HCEC 1CT (cell line): ENCODE results near the gene ALG5.
A peak's percentile ranks its signal among the peaks of the same experiment; 100 is the strongest.

Experiments
- DNase-seq: peaks from one replicate; pipeline ENCODE4 v3.0.0-alpha.2; 2017

Gene ALG5, protein sequence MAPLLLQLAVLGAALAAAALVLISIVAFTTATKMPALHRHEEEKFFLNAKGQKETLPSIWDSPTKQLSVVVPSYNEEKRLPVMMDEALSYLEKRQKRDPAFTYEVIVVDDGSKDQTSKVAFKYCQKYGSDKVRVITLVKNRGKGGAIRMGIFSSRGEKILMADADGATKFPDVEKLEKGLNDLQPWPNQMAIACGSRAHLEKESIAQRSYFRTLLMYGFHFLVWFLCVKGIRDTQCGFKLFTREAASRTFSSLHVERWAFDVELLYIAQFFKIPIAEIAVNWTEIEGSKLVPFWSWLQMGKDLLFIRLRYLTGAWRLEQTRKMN

DNA sequence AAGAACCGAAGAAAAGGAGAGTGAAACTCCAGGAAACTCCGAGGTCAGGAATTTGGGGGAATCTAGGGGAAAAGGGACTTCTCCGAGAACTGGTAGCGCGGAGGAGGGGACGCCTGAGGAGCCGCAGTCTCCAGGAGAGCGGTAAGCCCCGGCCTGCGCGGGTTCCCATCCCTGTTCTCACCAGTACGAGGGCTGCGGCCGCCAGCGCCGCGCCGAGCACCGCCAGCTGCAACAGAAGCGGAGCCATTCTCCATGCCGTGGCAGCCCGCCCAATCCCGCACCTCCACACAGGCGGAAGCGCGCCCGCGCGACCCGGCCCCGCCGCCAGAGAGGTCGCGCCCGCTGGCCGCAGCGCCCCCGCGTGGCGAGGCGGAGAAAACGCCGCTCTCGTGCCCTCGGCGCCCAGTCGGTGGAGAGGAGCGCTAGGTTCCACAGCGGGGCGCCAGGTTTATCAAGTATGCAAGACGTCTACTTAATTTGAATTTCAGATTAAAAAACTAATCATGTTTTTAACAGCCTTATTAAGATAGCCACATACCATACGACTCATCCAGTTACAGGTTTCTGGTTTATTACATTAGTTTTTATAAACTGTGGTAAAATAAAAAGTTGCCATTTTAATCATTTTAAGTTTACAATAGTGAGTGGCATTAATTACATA lies at the start of gene ALG5:
Gene ALG5, minus strand, starts transcription at position 287 of the 661 bp plus-strand sequence. Its CDS starts 40 bp downstream, at position 247.
- peak; percentile 85 for DNase-seq

DNA sequence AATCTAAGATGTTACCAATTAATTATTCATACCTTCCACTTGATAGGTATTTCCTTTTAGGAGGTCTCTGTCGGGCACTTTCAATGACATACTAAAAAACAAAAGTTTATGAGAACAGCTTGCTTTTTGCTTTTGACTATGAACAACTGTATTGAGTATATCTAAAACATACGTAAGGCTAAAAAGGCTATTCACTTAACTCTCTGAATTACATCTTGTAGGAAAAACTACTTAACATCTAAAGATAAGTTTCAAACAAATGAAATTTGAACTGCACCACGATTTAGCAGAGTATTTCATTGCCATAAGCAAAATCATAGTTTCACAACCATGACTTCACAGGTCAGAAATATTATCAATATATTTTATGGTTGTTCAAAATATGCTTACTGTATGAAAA lies 48.7 kb upstream of the ALG5 start:
- DNase-seq: no peak

DNA sequence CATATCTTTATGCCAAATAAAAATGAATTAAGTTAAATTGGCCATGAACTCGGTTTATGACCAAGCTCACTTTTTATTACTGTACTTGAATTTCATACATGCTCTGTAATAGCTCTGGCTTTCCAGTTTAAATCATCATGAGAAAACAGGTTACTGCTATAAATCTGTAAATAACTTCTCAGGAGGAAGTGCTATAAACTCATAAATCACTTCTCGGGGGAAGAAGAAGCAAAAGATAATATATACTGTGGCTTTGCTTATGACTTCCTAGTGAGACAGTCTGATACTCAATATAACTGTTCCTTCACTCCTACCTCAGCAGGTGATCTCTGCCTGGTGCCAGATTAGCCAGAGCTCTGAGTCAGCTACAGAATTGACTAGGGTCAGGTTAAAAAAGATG lies 47.9 kb upstream of the ALG5 start:
- DNase-seq: no peak

DNA sequence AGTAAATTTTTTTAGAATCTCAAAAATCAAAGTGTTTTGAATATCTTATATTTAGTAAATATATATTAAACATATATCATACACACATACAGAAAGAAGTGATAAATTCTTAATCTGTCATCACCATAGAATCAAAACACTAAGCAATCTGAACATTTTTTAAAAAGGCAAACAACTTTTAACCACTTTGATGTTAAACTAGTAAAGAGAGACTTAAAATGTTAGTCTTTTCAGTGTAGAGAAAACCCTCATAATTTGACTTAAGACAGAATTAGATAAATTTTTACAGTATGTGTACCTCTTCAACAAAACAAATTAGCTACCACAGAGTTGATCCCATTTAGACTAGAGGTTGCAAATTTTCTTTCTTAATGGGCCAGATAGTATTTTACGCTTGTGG lies 46.9 kb upstream of the ALG5 start:
- no peak for DNase-seq

DNA sequence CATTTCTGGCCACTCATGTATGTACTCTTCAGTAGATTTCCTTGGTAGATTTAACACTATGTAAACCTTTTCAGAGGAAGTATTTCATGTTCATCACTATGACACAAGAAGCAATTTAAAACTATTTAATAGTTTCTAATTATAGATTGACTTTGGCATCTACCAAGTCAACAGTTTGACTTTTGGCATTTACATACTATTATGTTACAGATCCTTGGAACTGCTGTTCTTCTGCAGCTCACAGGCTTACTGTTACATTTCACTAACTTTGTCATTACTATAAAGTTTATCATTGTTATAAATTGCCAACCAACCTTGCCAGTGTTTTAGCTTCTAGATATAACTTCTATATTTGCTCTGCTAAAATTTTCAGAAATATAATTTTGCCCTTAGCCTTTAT lies 41.6 kb upstream of the ALG5 start:
- no peak for DNase-seq

DNA sequence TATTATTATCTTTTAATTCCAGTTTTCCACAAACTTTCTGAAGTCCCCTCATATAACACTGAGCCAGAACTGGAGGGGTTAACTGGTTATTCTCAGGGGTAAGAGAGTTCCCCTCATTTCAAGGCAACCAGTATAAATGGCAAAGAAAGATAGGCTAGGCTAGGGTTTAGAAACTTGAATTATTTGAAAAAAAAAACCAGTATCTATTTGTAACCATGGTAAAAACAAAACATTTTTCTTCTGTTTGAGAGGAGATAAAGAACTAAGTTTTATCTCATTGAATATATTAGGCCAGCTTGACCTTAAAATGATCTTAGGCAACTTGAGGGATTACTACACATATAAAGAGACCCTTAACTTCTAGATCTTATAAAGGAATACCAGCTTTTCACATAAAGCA lies 40.8 kb upstream of the ALG5 start:
- DNase-seq: no peak

DNA sequence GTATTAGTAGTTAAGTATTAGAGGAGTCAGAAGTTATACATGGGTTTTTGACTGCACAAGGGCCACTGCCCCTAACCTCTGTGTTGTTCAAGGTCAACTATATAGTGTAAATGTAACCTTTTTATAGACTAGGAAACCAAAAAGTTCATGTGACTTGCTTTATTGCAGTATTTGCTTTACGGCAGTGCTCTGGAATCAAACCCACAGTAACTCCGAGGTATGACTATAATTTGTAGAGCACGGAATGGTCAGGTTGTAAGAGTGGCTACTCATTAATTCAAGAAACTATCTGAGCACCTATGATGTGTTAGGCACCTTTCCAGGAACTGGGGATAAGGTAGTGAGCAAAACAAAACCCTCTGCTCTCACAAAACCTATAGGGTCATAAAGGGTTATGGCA lies 38.1 kb upstream of the ALG5 start:
- DNase-seq: no peak

DNA sequence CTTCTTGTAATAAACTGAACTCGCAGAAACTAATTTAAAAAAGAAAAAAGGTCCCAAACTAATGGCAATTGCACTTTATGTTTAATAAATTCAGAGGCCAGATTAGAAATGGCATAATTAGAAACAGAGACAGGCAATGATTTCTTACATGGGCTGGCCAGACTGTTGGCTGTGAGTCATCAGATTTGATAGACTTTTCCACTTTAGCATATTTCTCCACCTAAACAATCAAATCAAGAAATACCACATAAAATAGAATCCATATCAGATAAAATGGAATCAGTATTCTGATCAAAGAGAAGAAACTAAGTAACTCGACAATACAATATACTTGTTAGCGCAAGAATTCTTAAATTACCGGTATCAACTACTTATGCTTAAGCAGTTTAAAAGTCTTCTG lies 30.5 kb upstream of the ALG5 start:
- peak; percentile 39 for DNase-seq

DNA sequence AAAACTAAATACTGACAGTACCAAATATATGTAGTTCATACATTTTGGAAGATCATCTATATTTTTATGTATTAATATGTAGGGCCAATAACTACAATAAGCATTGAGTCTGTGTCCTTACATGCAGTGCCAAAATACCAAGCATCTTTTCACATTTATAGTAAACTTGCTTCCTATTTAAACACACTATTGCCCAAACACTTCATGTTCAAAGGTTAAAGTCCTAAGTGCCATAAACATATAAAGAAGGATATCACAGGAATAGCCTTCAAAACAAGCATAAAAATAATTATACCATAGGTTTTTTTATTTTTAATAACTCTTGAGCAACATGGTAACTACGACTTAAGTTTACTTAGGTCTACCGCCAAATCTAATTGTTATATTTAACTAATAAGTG lies 28.5 kb upstream of the ALG5 start:
- no peak for DNase-seq

DNA sequence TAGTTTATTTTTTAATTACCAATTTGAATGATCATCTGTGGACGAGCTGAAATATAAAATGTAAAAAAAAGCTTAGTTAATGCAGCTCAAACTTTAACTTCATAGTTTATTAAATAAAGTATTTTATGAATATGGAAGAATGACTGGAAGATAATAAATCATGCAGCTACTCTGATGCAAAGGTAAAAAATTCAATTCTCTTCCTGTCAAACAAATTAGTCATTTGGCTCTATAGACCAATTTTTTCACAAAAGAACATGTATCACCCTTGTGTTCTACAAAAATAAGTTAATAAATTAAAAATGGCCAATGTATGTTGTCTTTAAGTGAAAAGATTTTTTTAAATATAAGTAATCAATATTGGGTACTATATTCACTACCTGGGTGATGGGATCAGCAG lies 27.6 kb upstream of the ALG5 start:
- DNase-seq: peak; percentile 55

DNA sequence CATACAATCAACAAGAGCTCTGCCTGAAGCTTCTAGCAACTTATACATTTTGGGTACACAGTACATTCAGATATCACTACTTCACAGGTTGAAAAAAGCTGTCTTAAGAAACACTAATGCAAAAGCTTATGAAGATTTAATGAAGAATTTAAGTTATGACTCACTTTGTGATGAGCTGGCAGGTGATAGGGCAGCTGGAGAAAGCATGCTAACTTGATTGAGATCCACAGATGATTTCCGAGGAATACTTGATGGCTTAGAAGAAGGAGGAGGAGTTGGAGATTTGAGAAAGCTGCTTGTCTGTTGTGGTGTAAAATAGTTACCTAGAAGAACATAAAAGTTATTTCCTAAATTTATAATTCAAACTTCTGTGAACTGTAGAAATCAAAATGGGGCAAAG lies 24.7 kb upstream of the ALG5 start:
- peak; percentile 74 for DNase-seq

DNA sequence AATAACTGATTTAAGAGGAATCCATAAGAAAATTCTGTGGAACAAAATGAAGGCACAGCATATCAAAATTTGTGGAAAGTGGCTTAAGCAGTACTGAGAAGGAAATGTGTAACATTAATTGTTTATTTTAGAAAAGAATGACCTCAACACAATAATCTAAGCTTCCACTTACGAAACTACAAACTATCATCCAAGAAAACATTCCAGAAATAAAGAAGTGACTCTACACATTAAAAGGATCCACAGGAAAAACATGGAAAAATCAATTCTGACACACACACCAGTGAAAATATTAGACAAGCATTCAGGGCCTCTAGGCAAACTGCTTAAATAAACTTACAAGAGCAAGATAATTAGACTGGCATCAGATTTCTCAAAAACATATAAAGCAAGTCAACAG lies 15.5 kb upstream of the ALG5 start:
- DNase-seq: peak; percentile 39

DNA sequence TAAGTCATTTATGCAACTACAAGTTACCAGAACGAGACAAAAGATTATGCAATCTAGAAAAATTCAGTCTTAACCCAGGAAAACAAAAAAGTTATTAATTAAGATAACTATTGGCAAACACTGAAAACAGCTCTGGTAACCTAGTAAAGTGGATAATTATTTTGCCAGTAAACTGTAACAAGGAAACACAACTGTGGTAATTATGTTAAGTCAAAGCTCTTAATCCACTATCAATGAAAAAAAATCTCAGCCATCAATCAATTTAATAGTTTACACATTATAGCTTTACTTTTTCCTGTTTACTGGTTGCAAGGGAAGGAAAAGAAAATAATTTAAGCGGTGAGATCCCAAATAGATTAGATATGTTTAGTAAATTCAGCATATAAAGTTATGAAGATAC lies 12.6 kb upstream of the ALG5 start:
- no peak for DNase-seq

DNA sequence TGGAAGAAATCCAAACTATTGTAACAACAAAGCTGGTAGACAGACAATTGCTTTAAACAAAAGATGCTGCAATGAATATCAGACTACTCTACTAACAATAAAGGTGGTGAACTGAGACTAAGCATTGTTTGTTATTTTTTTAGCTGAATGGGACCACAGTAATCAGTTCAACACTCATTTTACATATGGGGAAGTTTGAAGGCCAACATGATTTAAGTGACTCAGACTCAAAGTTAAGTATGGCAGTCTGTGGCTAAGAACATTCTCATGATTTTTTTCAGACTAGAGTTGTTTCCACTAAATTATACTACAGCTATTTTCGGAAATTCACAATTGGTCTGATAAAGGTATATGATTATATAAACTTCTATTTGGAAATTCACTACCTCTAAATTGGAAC lies 11.9 kb upstream of the ALG5 start:
- DNase-seq: peak; percentile 11

DNA sequence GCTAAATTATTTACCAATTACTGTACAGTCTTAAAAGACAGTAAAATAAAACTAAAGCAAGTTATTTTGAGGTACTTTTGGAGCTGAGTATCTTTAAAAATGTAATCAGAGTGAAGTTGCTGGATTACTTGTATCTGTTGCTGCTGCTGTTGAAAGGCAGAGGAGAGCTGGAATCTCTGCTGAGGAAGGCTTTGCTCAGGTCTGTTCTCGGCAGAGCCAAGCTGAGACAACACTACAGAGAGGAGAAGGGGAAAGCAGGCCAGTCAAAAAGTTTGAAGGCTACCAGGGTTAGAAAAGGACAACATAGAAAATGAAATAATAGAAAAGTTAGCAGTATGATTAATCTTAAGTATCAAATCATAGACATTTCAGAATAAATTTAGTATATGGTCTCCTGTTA lies 11.3 kb upstream of the ALG5 start:
- DNase-seq: no peak

DNA sequence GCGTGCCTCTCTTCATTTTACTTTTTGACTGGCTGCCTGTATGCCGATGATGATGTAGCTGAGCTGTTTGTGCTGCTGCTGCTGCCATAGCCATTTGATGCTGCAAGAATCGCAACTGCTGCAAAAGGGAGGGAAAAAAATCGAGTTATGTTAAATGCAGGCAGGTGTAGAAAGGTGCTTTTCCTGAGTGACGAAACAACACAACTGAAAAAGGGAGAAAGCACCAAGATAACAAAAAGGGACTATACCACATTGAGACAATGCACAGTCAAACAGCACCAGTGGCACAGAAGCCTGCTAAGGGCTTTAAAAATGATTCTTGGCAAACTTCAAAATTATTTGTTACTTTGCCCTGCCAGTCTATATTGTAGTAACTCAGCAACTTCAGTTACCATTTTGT lies 10.6 kb upstream of the ALG5 start:
- no peak for DNase-seq

DNA sequence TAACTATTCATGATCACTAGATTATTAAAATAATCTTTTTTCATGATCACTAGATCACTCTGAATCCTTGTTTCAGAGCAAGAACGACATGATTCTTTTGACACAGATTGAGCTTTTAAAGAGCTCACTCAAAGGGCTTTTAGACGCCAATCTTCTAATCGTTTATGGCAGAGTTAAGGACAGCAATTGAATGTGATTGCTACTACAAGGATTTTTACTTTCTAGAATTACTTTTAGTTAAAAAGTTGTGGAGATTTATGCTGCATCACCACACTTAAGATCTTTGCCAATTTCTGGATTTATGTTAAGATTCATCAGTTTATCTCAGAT lies 2.7 kb upstream of the ALG5 start:
- DNase-seq: no peak

DNA sequence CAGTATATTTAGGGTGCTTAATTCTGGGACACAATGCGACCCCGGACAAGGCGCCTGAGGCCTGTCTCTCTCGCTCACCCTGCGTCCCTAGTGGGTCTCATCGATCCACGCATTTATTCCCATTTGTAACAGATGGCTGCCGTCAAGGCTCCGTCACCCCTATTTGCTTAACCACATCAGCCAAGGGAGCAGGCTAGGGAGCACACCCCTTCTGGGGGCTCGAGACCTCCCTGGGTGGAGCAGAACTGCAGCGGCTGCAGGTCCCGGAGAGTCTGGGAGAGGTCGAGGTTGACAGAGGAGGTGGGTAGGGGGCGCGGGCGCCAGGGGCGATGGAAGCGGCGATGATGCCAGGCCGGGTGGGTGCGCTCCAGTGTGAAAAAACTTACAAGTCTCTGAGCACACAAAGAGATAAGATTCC lies 507 bp downstream of the ALG5 start:
- no peak for DNase-seq

DNA sequence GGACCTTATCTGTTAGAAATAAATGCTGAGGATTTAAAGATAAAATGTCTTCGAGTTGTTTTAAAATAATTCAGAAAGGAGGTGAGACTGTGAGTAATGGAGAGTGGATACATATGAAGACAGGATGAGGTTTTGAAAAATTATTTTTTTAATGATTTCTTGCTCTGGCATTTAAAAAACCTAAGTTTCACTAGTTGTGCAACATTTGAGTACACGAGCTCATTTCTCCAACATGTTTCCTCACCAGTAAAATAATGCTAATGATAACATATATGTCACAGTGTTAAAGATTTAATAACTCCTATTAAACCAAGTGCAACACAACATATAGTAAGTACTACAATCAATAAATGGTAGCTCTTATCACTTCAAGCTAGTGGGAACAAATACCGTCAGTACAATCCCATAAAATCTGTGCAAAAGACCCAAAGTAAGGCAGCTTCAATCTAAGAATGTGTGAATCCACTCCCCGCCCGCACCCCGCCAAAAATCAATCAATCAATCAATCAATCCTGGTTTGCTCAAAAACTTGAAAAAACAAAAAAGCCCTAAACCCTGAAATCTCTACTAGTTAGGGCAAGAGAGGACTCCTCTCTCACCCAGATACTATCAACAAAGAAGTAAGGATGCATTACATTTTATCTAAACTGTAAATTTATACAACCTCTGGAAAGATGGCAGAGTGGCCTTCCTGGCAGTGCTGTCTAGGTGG lies 1.3 kb downstream of the ALG5 start:
- peak; percentile 18 for DNase-seq

DNA sequence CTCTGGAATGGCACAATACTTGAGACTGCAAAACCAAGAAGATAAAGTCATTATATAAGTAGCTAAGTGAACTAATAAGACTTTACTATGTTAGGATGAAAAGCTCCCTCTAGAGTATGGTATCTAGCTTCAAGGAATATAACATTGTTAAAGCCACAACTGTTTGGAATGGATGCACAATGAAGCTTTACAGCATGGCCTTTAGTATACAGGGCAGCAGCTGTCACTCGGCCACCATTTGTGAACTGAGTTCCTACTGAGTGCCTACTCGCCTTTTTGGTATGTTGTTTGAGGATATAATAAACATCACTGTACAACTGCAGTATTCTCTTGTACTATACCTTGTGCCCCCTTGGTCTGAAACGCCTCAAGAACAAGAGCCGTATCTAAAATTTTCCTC lies 6.8 kb downstream of the ALG5 start:
- no peak for DNase-seq

DNA sequence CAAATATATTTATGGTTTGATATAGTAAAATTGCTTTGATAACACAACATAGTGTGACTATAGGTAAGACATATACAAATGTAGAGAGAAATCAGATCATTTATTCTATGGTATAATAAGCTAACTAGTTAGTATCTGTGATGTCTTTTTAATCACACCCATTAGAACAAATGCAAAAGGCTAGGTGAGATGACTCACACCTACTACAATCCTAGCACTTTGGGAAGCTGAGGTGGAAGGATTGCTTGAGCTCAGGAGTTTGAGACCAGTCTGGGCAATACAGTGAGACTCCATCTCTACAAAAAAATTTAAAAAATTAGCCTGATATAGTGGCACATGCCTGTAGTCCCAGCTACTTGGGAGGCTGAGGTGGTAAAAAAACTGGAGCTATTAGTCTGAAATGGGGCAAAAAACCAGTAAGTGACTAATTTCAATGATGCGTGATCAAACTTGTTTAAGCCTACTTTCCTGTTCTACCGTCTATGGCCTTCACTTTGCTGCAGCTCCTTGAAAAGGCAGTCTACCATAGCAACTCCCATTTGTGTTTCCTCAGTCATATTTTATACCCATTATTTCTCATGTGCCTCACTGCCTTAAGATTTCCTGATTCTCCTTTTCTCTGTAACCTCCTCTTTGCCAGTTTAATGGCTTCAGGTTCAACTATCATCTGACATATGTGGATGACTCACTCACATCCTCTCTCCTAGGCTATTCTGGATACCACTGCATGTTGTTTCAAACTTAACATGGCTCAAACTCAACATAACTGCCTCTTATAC lies 12.5 kb downstream of the ALG5 start:
- peak; percentile 51 for DNase-seq

DNA sequence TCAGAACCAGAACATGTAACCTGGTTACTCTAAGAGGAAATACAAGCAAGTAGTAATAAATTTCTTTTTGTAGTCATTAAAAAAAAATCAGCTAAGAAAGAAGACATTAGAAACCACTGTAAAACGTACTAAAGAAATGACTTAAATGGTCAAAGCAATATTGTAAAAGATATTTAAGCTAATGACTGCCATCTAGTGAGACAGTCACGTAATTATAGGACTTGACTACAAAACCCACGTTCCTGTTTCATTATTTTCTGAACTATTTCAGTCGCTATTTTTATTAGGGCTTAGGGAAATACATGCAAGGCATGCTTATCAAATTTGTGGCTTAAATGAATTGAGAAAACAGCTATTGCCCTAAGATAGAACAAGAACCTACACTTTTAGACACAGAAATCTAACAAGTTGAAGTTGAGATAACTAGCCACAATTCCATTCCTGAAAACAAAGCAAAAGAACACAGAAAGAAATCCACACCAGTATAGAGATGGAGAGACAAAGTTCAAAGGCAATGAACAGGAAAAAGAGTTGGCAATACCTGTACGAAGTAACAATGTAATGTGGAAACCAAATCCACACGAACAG lies 17.9 kb downstream of the ALG5 start:
- DNase-seq: peak; percentile 67
